ENCODE data around the gene RNLS. TPM values are rescaled to one million over a fixed set of nuclear protein-coding genes. Genes with fewer than 3 reads are reported as not detected.

RNLS gene
- total RNA-seq, 3 donors from 2014 or later (not counting 1 experiment from before 2014, with no cell fraction given), result 4.0 to 6.8 (median 4.4) TPM

- intact Hi-C loops (cut with micrococcal nuclease), result loop anchor here (5.0 to 10.0 kb wide), 2 partner anchors 894 to 1016 kb away; partner anchors contain the start of gene PAPSS2
- Histone ChIP-seq H3K36me3 (ENCODE audit: control insufficient read depth, insufficient read depth, low read length) (no peaks in the 10 kb centered on the region), H3K27me3 (ENCODE audit: control insufficient read depth, insufficient read depth, low read length) (no peaks in the 10 kb centered on the region), H3K27ac (ENCODE audit: low read length) (no peak overlapping the region), H3K4me3 (ENCODE audit: low read length) (no peak overlapping the region), H3K9me3 (ENCODE audit: control insufficient read depth, insufficient read depth, low read length) (no peaks in the 10 kb centered on the region), H3K4me1 (ENCODE audit: control insufficient read depth, insufficient read depth, low read length) (no peaks in the 10 kb centered on the region)
- DNase-seq (no peak), ATAC-seq (no peak)
- Mint-ChIP-seq H3K27me3 (ENCODE audit: low read depth in 2 of 2) (no peaks in the 10 kb centered on the region), H3K4me1 (no peaks in the 10 kb centered on the region), H3K9me3 (no peaks in the 10 kb centered on the region), H3K4me3 (no peak overlapping the region), H3K27ac (no peak overlapping the region), H3K36me3 (no peaks in the 10 kb centered on the region)
- TF ChIP-seq CTCF (IDR thresholded peaks at IDR 0.05), result no peak
- WGBS (ENCODE audit: insufficient coverage), result 93% methylated on average over 2 of the region's 2 CpGs
These were observed 31.9 kb downstream of the RNLS start for GRCh38 chr10:88551246-88551645.

DNA sequence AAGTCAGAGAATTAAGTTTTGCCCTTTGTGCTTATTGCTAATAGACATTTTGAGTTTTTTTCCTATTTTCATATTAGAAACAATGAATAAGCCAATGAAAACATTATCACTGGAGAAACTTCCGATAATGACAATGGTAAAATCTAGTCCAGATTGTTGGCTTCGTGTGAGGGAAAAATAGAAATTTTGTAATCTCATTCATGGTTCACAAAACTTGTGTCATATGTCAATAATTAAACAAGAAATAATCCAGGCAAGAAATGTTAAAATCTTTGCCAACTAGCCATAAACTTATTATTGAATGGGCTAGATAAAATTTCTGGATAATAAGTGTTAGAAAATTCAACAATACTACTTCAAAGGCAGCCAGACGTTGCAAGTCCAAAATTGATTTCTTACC lies 36.6 kb downstream of the RNLS start:
- TF ChIP-seq CTCF (IDR thresholded peaks at IDR 0.05), result no peak
- Mint-ChIP-seq H3K27me3 (ENCODE audit: low read depth in 2 of 2) (no peaks in the 10 kb centered on the region), H3K9me3 (no peaks in the 10 kb centered on the region), H3K4me1 (no peaks in the 10 kb centered on the region), H3K27ac (no peak overlapping the region), H3K36me3 (no peaks in the 10 kb centered on the region), H3K4me3 (no peak overlapping the region)
- Histone ChIP-seq H3K4me3 (ENCODE audit: low read length) (no peak overlapping the region), H3K36me3 (ENCODE audit: control insufficient read depth, insufficient read depth, low read length) (no peaks in the 10 kb centered on the region), H3K27ac (ENCODE audit: low read length) (no peak overlapping the region), H3K27me3 (ENCODE audit: control insufficient read depth, insufficient read depth, low read length) (no peaks in the 10 kb centered on the region), H3K9me3 (ENCODE audit: control insufficient read depth, insufficient read depth, low read length) (no peaks in the 10 kb centered on the region), H3K4me1 (ENCODE audit: control insufficient read depth, insufficient read depth, low read length) (no peaks in the 10 kb centered on the region)
- intact Hi-C loops (cut with micrococcal nuclease), result no loop called here
- no peak for DNase-seq
- no peak for ATAC-seq
- no CpG with 5 or more reads among the region's 3 CpGs for WGBS (ENCODE audit: insufficient coverage)

GRCh38 chr10:88545359-88545758 lies 37.8 kb downstream of the RNLS start:
- Histone ChIP-seq H3K27me3 (ENCODE audit: control insufficient read depth, insufficient read depth, low read length) (no peaks in the 10 kb centered on the region), H3K4me1 (ENCODE audit: control insufficient read depth, insufficient read depth, low read length) (no peaks in the 10 kb centered on the region), H3K9me3 (ENCODE audit: control insufficient read depth, insufficient read depth, low read length) (no peaks in the 10 kb centered on the region), H3K4me3 (ENCODE audit: low read length) (no peak overlapping the region), H3K27ac (ENCODE audit: low read length) (no peak overlapping the region), H3K36me3 (ENCODE audit: control insufficient read depth, insufficient read depth, low read length) (no peaks in the 10 kb centered on the region)
- intact Hi-C loops (cut with micrococcal nuclease), result no loop called here
- no peak for TF ChIP-seq CTCF (IDR thresholded peaks at IDR 0.05)
- H3K27ac Mint-ChIP-seq, result no peak overlapping the region
- no peaks in the 10 kb centered on the region for H3K4me1 Mint-ChIP-seq
- no peak for DNase-seq
- no peaks in the 10 kb centered on the region for H3K9me3 Mint-ChIP-seq
- H3K4me3 Mint-ChIP-seq, result no peak overlapping the region
- no peak for ATAC-seq
- H3K36me3 Mint-ChIP-seq, result no peaks in the 10 kb centered on the region
- H3K27me3 Mint-ChIP-seq (ENCODE audit: low read depth in 2 of 2), result no peaks in the 10 kb centered on the region
- 66% methylated on average over 2 of the region's 4 CpGs for WGBS (ENCODE audit: insufficient coverage)

DNA sequence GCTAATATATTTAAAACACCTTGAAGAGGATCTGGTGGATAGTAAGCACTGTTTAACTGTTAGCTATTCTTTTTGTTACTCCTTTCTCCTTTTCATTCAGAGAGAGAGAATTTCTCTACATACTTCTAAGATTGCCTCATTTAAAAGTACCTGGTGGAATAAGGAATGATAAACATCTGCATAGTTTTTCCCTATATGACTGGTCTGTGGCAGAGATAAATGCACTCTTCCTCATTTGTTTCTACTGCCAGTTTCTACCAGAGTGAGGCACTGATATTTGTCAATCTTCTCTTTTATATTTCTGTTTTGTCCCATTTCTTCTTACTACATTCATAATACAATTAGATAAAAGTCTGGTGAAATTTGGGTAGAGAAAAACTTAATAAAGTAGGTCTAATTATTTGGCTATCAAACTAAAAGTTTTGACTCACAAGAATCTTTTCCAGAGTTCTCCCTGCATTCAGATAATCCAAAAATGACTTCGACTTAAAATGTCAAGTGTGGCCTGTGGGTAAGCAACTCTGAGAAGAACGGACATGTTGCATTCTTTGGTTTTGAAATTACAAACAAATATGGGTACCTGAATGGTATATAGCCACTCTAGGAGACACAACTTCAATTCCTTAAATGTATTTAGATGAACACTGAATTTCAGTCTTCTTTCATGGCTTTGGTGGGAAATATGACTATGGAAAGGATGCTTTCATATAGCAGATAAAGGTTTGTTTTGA lies 38.8 kb downstream of the RNLS start:
- no peak for TF ChIP-seq CTCF (IDR thresholded peaks at IDR 0.05)
- H3K9me3 Mint-ChIP-seq, result no peaks in the 10 kb centered on the region
- H3K4me1 ChIP-seq (ENCODE audit: control insufficient read depth, insufficient read depth, low read length), result no peaks in the 10 kb centered on the region
- H3K27me3 Mint-ChIP-seq (ENCODE audit: low read depth in 2 of 2), result no peaks in the 10 kb centered on the region
- H3K9me3 ChIP-seq (ENCODE audit: control insufficient read depth, insufficient read depth, low read length), result no peaks in the 10 kb centered on the region
- H3K27ac Mint-ChIP-seq, result no peak overlapping the region
- H3K4me3 Mint-ChIP-seq, result no peak overlapping the region
- no peaks in the 10 kb centered on the region for H3K27me3 ChIP-seq (ENCODE audit: control insufficient read depth, insufficient read depth, low read length)
- no peaks in the 10 kb centered on the region for H3K4me1 Mint-ChIP-seq
- no peaks in the 10 kb centered on the region for H3K36me3 Mint-ChIP-seq
- 100% methylated on average over 2 of the region's 2 CpGs for WGBS (ENCODE audit: insufficient coverage)
- intact Hi-C loops (cut with micrococcal nuclease), result no loop called here
- ATAC-seq (no peak), DNase-seq (no peak)
- H3K36me3 ChIP-seq (ENCODE audit: control insufficient read depth, insufficient read depth, low read length), result no peaks in the 10 kb centered on the region
- H3K4me3 ChIP-seq (ENCODE audit: low read length), result no peak overlapping the region
- H3K27ac ChIP-seq (ENCODE audit: low read length), result no peak overlapping the region
